ENCODE data around the gene LRMDA.

The LRMDA gene

GRCh38 chr10:75431180-75432111, at the start of gene LRMDA:
Gene LRMDA, plus strand, starts transcription at chr10:75431624.
- no peak for DNase-seq

GRCh38 chr10:75386128-75386527, 45.3 kb upstream of the LRMDA start:
- no peak for DNase-seq

- no peak for DNase-seq
These were observed 43.3 kb upstream of the LRMDA start for GRCh38 chr10:75388082-75388481.

- no peak for DNase-seq
These were observed 41.2 kb upstream of the LRMDA start for GRCh38 chr10:75390178-75390577.

GRCh38 chr10:75392271-75392670, 39.2 kb upstream of the LRMDA start:
- DNase-seq: no peak

GRCh38 chr10:75392744-75393143, 38.7 kb upstream of the LRMDA start:
- DNase-seq: no peak

- DNase-seq: no peak
These were observed 37.2 kb upstream of the LRMDA start for GRCh38 chr10:75394221-75394620.

- no peak for DNase-seq
These were observed 36.1 kb upstream of the LRMDA start for GRCh38 chr10:75395066-75395931.

- DNase-seq: no peak
These were observed 35.3 kb upstream of the LRMDA start for GRCh38 chr10:75395932-75396630.

- no peak for DNase-seq
These were observed 34.6 kb upstream of the LRMDA start for GRCh38 chr10:75396631-75397495.

GRCh38 chr10:75397496-75398199, 33.8 kb upstream of the LRMDA start:
- DNase-seq: no peak

- no peak for DNase-seq
These were observed 33.2 kb upstream of the LRMDA start for GRCh38 chr10:75398200-75398691.

GRCh38 chr10:75398692-75399460, 32.5 kb upstream of the LRMDA start:
- DNase-seq: no peak

GRCh38 chr10:75399461-75400162, 31.8 kb upstream of the LRMDA start:
- peak; percentile 37 for DNase-seq

GRCh38 chr10:75400163-75400770, 31.2 kb upstream of the LRMDA start:
- no peak for DNase-seq

- no peak for DNase-seq
These were observed 30.5 kb upstream of the LRMDA start for GRCh38 chr10:75400771-75401568.

- peak; percentile 44 for DNase-seq
These were observed 29.6 kb upstream of the LRMDA start, which contains the start of gene ZNF503 for GRCh38 chr10:75401569-75402485. Gene ZNF503, minus strand, starts transcription at chr10:75401764. Its CDS starts 345 bp downstream, at chr10:75401419.
